Transverse colon (tissue), 3 donors: ENCODE results near the gene VPS8.

ENCODE experiments used
- CTCF ChIP-seq, 5 experiments: fragments of 200-600 bp in 3 of 5; fragments of 450-650 bp in 2 of 5; sonication (generic) in 3 of 5; IDR thresholded peaks; 1 replicate in 2 of 5; 2 replicates in 3 of 5; pipeline ENCODE4 v1.5.1; 2016 to 2017; ENCODE audit warnings: antibody characterized with exemption in 5 of 5, inconsistent platforms in 3 of 5, mild to moderate bottlenecking in 2 of 5, moderate library complexity in 1 of 5
- POLR2A ChIP-seq: fragments of 450-650 bp; IDR thresholded peaks from one replicate; pipeline ENCODE4 v1.6.1; 2016; ENCODE audit warnings: antibody characterized with exemption, mild to moderate bottlenecking, moderate library complexity

- no peak for TF ChIP-seq CTCF (IDR thresholded peaks at IDR 0.05)
- no peak for TF ChIP-seq POLR2A
Measured at GRCh38 chr3:184796954-184797353, 15.0 kb upstream of the VPS8 start.
